ENCODE data around the gene MISP. TPM values are rescaled to one million over a fixed set of nuclear protein-coding genes. Genes with fewer than 3 reads are reported as not detected.

Gene MISP
- total RNA-seq, 1 donor from 2014 or later, result not detected

DNA sequence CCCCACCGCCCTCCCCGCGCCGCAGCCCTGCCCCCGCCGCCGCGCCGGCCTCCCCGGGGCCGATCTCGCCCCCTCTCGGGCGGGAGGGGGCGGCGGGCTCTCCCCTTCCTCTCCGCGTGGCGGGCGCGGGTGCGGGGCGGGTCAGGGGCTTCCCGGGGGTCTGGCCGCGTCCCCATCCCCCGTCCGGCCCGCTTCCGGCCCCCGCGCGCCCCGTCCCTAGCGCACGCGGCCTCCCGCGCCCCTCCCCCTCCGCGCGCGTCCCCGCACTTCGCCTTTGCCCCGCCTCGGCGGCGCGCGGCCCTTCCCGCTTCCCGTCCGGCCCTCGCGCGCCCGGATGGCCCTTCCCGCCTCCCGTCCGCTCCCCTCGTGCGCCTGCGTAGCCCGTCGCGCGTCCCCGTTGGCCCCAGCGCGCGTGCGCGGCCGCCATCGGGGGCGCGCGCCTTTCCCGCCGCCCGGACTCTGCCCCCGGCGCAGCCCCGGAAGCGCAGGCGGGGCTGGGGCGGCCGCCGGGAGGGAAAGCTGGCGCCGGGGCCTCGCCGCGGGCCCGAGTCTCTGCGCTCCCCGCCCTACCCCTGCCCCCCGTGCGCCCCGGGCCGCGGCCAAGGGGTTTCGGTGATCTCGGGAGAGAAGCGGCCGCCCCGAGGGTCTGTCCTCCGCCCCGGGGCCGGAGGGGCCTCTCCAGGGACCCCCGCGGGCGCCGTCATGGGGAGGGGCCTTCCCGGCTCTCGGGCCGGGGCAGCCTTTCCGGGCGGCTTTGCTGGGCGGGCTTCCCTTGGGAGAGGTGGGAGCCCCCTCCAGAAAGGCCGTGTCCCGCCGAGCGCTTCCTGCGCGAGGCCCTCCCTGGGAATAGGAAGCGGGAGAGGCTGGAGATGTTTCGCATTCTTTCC is 46.9 kb downstream of the MISP start:
- Histone ChIP-seq H3F3A (ENCODE audit: low read depth) (peaks cover 29% of the 10 kb centered on the region), H2AFZ (replicated peaks) (no peak overlapping the region), H4K20me1 (ENCODE audit: low read depth) (peaks cover 49% of the 10 kb centered on the region), H3K4me1 (peaks cover 39% of the 10 kb centered on the region), H3K9me3 (ENCODE audit: low read depth) (no peaks in the 10 kb centered on the region), H3K27me3 (no peaks in the 10 kb centered on the region), H3K4me3 (peak overlapping the region; percentile 89), H3K36me3 (no peaks in the 10 kb centered on the region), H3K79me2 (ENCODE audit: low read depth) (peaks cover 50% of the 10 kb centered on the region), H3K9ac (peak overlapping the region; percentile 94), H3K27ac (peak overlapping the region; percentile 99), H3K4me2 (peak overlapping the region; percentile 94)
- no peaks in the 10 kb centered on the region for H3K9me3 Mint-ChIP-seq
- TF ChIP-seq, protein P1, sequence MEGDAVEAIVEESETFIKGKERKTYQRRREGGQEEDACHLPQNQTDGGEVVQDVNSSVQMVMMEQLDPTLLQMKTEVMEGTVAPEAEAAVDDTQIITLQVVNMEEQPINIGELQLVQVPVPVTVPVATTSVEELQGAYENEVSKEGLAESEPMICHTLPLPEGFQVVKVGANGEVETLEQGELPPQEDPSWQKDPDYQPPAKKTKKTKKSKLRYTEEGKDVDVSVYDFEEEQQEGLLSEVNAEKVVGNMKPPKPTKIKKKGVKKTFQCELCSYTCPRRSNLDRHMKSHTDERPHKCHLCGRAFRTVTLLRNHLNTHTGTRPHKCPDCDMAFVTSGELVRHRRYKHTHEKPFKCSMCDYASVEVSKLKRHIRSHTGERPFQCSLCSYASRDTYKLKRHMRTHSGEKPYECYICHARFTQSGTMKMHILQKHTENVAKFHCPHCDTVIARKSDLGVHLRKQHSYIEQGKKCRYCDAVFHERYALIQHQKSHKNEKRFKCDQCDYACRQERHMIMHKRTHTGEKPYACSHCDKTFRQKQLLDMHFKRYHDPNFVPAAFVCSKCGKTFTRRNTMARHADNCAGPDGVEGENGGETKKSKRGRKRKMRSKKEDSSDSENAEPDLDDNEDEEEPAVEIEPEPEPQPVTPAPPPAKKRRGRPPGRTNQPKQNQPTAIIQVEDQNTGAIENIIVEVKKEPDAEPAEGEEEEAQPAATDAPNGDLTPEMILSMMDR (IDR thresholded peaks at IDR 0.05), result no peak
- no peak for TF ChIP-seq EZH2 (IDR thresholded peaks at IDR 0.05)
- TF ChIP-seq EZH2phosphoT487 (IDR thresholded peaks at IDR 0.05), result no peak
- peaks cover 12% of the 10 kb centered on the region for H3K36me3 Mint-ChIP-seq
- peak overlapping the region; percentile 97 for H3K4me3 Mint-ChIP-seq
- H3K27ac Mint-ChIP-seq, result peak overlapping the region; percentile 87
- DNase-seq (ENCODE audit: low spot score), result peak; percentile 96
- H3K4me1 Mint-ChIP-seq, result peaks cover 38% of the 10 kb centered on the region
- H3K27me3 Mint-ChIP-seq (ENCODE audit: insufficient read depth, low read depth), result peaks cover 4% of the 10 kb centered on the region

- H3K36me3 Mint-ChIP-seq, result peaks cover 16% of the 10 kb centered on the region
- Histone ChIP-seq H3K9me3 (ENCODE audit: low read depth) (no peaks in the 10 kb centered on the region), H4K20me1 (ENCODE audit: low read depth) (peaks cover 57% of the 10 kb centered on the region), H3K4me2 (peak overlapping the region; percentile 94), H3K9ac (peak overlapping the region; percentile 94), H3K27ac (peak overlapping the region; percentile 99), H3K36me3 (no peaks in the 10 kb centered on the region), H3K27me3 (no peaks in the 10 kb centered on the region), H3F3A (ENCODE audit: low read depth) (peaks cover 34% of the 10 kb centered on the region), H2AFZ (replicated peaks) (no peak overlapping the region), H3K79me2 (ENCODE audit: low read depth) (peaks cover 58% of the 10 kb centered on the region), H3K4me3 (peak overlapping the region; percentile 89), H3K4me1 (peaks cover 39% of the 10 kb centered on the region)
- peaks cover 9% of the 10 kb centered on the region for H3K27me3 Mint-ChIP-seq (ENCODE audit: insufficient read depth, low read depth)
- H3K27ac Mint-ChIP-seq, result peak overlapping the region; percentile 87
- no peaks in the 10 kb centered on the region for H3K9me3 Mint-ChIP-seq
- peak; percentile 41 for DNase-seq (ENCODE audit: low spot score)
- peak overlapping the region; percentile 97 for H3K4me3 Mint-ChIP-seq
- TF ChIP-seq, protein P1 (IDR thresholded peaks at IDR 0.05), result no peak
- TF ChIP-seq EZH2phosphoT487 (IDR thresholded peaks at IDR 0.05) (no peak), EZH2 (IDR thresholded peaks at IDR 0.05) (no peak)
- peaks cover 44% of the 10 kb centered on the region for H3K4me1 Mint-ChIP-seq
Measured at GRCh38 chr19:798415-799075, 47.6 kb downstream of the MISP start.

DNA sequence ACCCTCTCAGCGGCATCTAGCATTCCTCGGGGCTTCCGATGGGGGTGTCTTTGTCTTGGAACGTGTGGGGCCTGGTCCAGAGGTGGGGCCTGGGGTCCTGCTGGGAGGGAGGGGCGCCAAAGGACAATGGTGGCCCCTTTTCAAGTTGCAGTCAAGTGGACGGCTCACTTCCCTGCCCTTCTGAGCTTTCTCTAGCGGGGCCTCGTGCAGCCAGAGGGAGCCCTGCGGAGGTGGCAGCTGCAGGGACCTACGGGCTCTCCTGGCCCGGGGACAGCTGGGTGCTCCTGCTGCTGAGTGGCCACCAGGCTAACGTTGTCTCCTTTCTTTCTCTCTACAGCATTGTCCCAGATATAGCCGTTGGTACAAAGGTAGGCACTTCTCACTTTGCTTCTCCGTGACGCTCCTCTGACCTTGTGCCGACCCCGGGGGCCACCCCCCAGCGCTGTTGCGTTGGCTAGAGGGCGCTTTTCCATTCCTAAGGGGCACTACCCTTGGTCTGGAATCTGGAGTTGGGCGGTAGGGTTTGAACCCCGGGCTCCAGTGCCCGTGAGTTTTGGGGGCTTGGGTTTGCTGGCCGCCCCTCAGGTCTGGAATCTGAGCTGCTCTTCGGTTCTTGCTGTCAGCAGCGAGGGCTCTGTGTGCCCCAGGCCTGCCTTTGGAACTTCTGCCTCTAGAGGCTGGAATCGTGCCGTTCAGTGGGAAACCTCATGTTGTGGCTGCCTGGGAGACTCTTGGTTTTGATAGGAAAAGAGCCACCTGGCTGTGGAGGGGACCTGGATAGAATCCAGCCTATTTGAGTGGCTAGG is 48.4 kb downstream of the MISP start:
- peak; percentile 79 for DNase-seq (ENCODE audit: low spot score)
- H3K9me3 Mint-ChIP-seq, result no peaks in the 10 kb centered on the region
- peak overlapping the region; percentile 94 for H3K9ac ChIP-seq
- H2AFZ ChIP-seq (replicated peaks), result no peak overlapping the region
- H3K36me3 Mint-ChIP-seq, result peaks cover 16% of the 10 kb centered on the region
- H3K36me3 ChIP-seq, result no peaks in the 10 kb centered on the region
- H3K4me3 ChIP-seq, result peak overlapping the region; percentile 89
- peaks cover 65% of the 10 kb centered on the region for H3K79me2 ChIP-seq (ENCODE audit: low read depth)
- peaks cover 39% of the 10 kb centered on the region for H3K4me1 ChIP-seq
- peaks cover 47% of the 10 kb centered on the region for H3K4me1 Mint-ChIP-seq
- no peaks in the 10 kb centered on the region for H3K9me3 ChIP-seq (ENCODE audit: low read depth)
- H3K27me3 ChIP-seq, result no peaks in the 10 kb centered on the region
- H3K27ac Mint-ChIP-seq, result peak overlapping the region; percentile 66
- H3K27me3 Mint-ChIP-seq (ENCODE audit: insufficient read depth, low read depth), result peaks cover 13% of the 10 kb centered on the region
- peak overlapping the region; percentile 97 for H3K4me3 Mint-ChIP-seq
- H3K27ac ChIP-seq, result no peak overlapping the region
- H3K4me2 ChIP-seq, result peak overlapping the region; percentile 94
- peaks cover 64% of the 10 kb centered on the region for H4K20me1 ChIP-seq (ENCODE audit: low read depth)
- peaks cover 34% of the 10 kb centered on the region for H3F3A ChIP-seq (ENCODE audit: low read depth)
- TF ChIP-seq EZH2 (IDR thresholded peaks at IDR 0.05) (no peak), EZH2phosphoT487 (IDR thresholded peaks at IDR 0.05) (no peak)
- TF ChIP-seq, protein P1 (IDR thresholded peaks at IDR 0.05), result no peak

All from neural progenitor cell (in vitro differentiated cells).